MCF 10A (cell line): ENCODE data around the gene SNX2. TPM values are rescaled to one million over a fixed set of nuclear protein-coding genes. Genes with fewer than 3 reads are reported as not detected.

Experiments
- BruUV-seq: library from RNA; stranded (reverse); fragments of 400-500 nt; replicated peaks from 2 replicates; lab custom pipeline; 2021; lab: Mats Ljungman, UMichigan
- CTCF ChIA-PET: fragments of 300-600 bp; sonication (Branson Sonifier 250); formaldehyde crosslinking; extraction: SDS; loops from one replicate; lab custom pipeline; 2021; ENCODE audit warnings: antibody characterized with exemption, inconsistent platforms; lab: Yijun Ruan, JAX
- POLR2A ChIA-PET: fragments of 300-600, 350-650 bp; sonication (Branson Sonifier 250); formaldehyde crosslinking; extraction: SDS; loops from one replicate; lab custom pipeline; 2020; ENCODE audit warnings: antibody characterized with exemption, inconsistent platforms; lab: Yijun Ruan, JAX
- DNase-seq: peaks from one replicate; pipeline ENCODE4 v3.0.0-alpha.2; 2018; ENCODE audit not compliant: unreplicated experiment
- H3K27ac Mint-ChIP-seq: one replicate; pipeline ENCODE4 v1.8.0; 2022; ENCODE audit warnings: mild to moderate bottlenecking, low read depth, mixed read lengths; ENCODE audit not compliant: unreplicated experiment
- H3K27me3 Mint-ChIP-seq: one replicate; pipeline ENCODE4 v1.8.0; 2022; ENCODE audit warnings: mixed read lengths; ENCODE audit not compliant: insufficient read depth, unreplicated experiment
- H3K36me3 Mint-ChIP-seq: one replicate; pipeline ENCODE4 v1.8.0; 2022; ENCODE audit warnings: mild to moderate bottlenecking, moderate library complexity, mixed read lengths; ENCODE audit not compliant: insufficient read depth, unreplicated experiment
- H3K4me1 Mint-ChIP-seq: one replicate; pipeline ENCODE4 v1.8.0; 2022; ENCODE audit warnings: mixed read lengths; ENCODE audit not compliant: insufficient read depth, unreplicated experiment
- H3K4me3 Mint-ChIP-seq: one replicate; pipeline ENCODE4 v1.8.0; 2022; ENCODE audit warnings: mild to moderate bottlenecking, moderate library complexity, mixed read lengths; ENCODE audit not compliant: unreplicated experiment
- H3K9me3 Mint-ChIP-seq: one replicate; pipeline ENCODE4 v1.8.0; 2022; ENCODE audit warnings: mixed read lengths; ENCODE audit not compliant: unreplicated experiment
- CTCF ChIP-seq: fragments of 200-600 bp; IDR thresholded peaks from one replicate; pipeline ENCODE4 v1.8.0; 2022; ENCODE audit warnings: antibody characterized with exemption, mild to moderate bottlenecking; ENCODE audit not compliant: unreplicated experiment
- intact Hi-C: fragments of 100-400 bp; cut with micrococcal nuclease; formaldehyde crosslinking; loops from 2 replicates; pipeline ENCODE4 v1.14.1; 2022
- total RNA-seq: library from RNA; stranded (reverse); gene quantifications from 2 replicates; pipeline ENCODE4 v1.2.3, GENCODE V29; 2022

The SNX2 gene
- total RNA-seq, 1 experiment from 2014 or later = 120 TPM

- H3K4me3 Mint-ChIP-seq = no peak overlapping the region
- ChIA-PET CTCF (interaction anchor here (0.6 kb wide), 2 partner anchors 295 to 504 kb away, joined by 3 to 4 read pairs; no protein-coding TSS in a partner anchor), POLR2A (interaction anchor here (7.3 kb wide), 1 partner anchor 17 kb away, joined by 67 read pairs; the partner anchor contains the start of gene SNX24)
- TF ChIP-seq CTCF = no peak
- H3K36me3 Mint-ChIP-seq = peaks cover 17% of the 10 kb centered on the region
- no peak for DNase-seq
- no TSS peak for BruUV-seq
- no peak overlapping the region for H3K27ac Mint-ChIP-seq
- peaks cover 24% of the 10 kb centered on the region for H3K4me1 Mint-ChIP-seq
- no peaks in the 10 kb centered on the region for H3K27me3 Mint-ChIP-seq
- peaks cover 16% of the 10 kb centered on the region for H3K9me3 Mint-ChIP-seq
- intact Hi-C loops = no loop called here
Measured at GRCh38 chr5:122863240-122863639, 88.4 kb downstream of the SNX2 start.

- CTCF ChIA-PET = no interaction called here
- BruUV-seq = no TSS peak
- H3K27me3 Mint-ChIP-seq = no peaks in the 10 kb centered on the region
- POLR2A ChIA-PET = interaction anchor here (7.3 kb wide), 1 partner anchor 17 kb away, joined by 67 read pairs; the partner anchor contains the start of gene SNX24
- H3K4me3 Mint-ChIP-seq = no peak overlapping the region
- DNase-seq = no peak
- H3K4me1 Mint-ChIP-seq = peaks cover 21% of the 10 kb centered on the region
- H3K9me3 Mint-ChIP-seq = peaks cover 16% of the 10 kb centered on the region
- no peak overlapping the region for H3K27ac Mint-ChIP-seq
- H3K36me3 Mint-ChIP-seq = peaks cover 18% of the 10 kb centered on the region
- intact Hi-C loops = no loop called here
- no peak for TF ChIP-seq CTCF
Measured at GRCh38 chr5:122863721-122864120, 88.8 kb downstream of the SNX2 start.

GRCh38 chr5:122864400-122864799 is 89.5 kb downstream of the SNX2 start:
- ChIA-PET POLR2A (interaction anchor here (7.3 kb wide), 1 partner anchor 18 kb away, joined by 67 read pairs; the partner anchor contains the start of gene SNX24), CTCF (no interaction called here)
- Mint-ChIP-seq H3K4me3 (no peak overlapping the region), H3K27ac (no peak overlapping the region), H3K36me3 (peaks cover 25% of the 10 kb centered on the region), H3K27me3 (no peaks in the 10 kb centered on the region), H3K4me1 (peaks cover 21% of the 10 kb centered on the region), H3K9me3 (peaks cover 16% of the 10 kb centered on the region)
- no TSS peak for BruUV-seq
- TF ChIP-seq CTCF = no peak
- intact Hi-C loops = no loop called here
- DNase-seq = no peak

DNA sequence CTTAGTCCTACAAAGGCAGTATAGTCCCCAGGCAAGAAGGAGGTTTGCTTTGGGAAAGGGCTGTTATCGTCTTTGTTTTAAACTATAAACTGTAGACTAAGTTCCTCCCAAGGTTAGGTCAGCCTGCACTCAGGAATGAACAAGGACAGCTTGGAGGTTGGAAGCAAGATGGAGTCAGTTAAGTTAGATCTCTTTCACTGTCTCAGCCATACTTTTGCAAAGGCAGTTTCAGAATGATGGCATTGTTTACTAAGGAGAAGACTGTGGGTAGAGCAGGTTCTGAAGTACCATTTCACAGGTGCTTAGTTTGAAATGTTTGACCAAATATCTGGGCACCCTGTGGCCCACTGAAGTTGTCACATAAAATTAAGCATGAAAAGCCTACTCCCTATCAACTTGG is 90.0 kb downstream of the SNX2 start:
- no peak overlapping the region for H3K27ac Mint-ChIP-seq
- CTCF ChIA-PET = no interaction called here
- H3K9me3 Mint-ChIP-seq = peaks cover 16% of the 10 kb centered on the region
- H3K36me3 Mint-ChIP-seq = peaks cover 30% of the 10 kb centered on the region
- no peak for TF ChIP-seq CTCF
- DNase-seq = no peak
- H3K4me3 Mint-ChIP-seq = no peak overlapping the region
- peaks cover 21% of the 10 kb centered on the region for H3K4me1 Mint-ChIP-seq
- intact Hi-C loops = no loop called here
- H3K27me3 Mint-ChIP-seq = no peaks in the 10 kb centered on the region
- BruUV-seq = no TSS peak
- POLR2A ChIA-PET = interaction anchor here (7.3 kb wide), 1 partner anchor 18 kb away, joined by 67 read pairs; the partner anchor contains the start of gene SNX24
